ENCODE measurements around the gene GTF2F2.

The GTF2F2 gene

GRCh38 chr13:45132369-45133064 is 12.2 kb downstream of the GTF2F2 start:
- DNase-seq: no peak

- no peak for DNase-seq
Observed at GRCh38 chr13:45133396-45134118, 13.2 kb downstream of the GTF2F2 start.

GRCh38 chr13:45136741-45137504 is 16.6 kb downstream of the GTF2F2 start:
- DNase-seq: no peak

GRCh38 chr13:45137526-45137925 is 17.2 kb downstream of the GTF2F2 start:
- DNase-seq: no peak

- no peak for DNase-seq
Observed at GRCh38 chr13:45138282-45138681, 18.0 kb downstream of the GTF2F2 start.

GRCh38 chr13:45141369-45141768 is 21.1 kb downstream of the GTF2F2 start:
- DNase-seq: no peak

GRCh38 chr13:45142440-45143345 is 22.4 kb downstream of the GTF2F2 start:
- no peak for DNase-seq

- DNase-seq: no peak
Observed at GRCh38 chr13:45143346-45143751, 23.0 kb downstream of the GTF2F2 start.

- no peak for DNase-seq
Observed at GRCh38 chr13:45149964-45150363, 29.7 kb downstream of the GTF2F2 start.

GRCh38 chr13:45156565-45157361 is 36.5 kb downstream of the GTF2F2 start:
- DNase-seq: no peak

- no peak for DNase-seq
Observed at GRCh38 chr13:45162194-45162593, 41.9 kb downstream of the GTF2F2 start.

GRCh38 chr13:45162821-45163220 is 42.5 kb downstream of the GTF2F2 start:
- no peak for DNase-seq

- no peak for DNase-seq
Observed at GRCh38 chr13:45166858-45167257, 46.5 kb downstream of the GTF2F2 start.

GRCh38 chr13:45167611-45168554 is 47.6 kb downstream of the GTF2F2 start:
- no peak for DNase-seq

- DNase-seq: no peak
Observed at GRCh38 chr13:45168555-45168930, 48.2 kb downstream of the GTF2F2 start.

- no peak for DNase-seq
Observed at GRCh38 chr13:45174478-45174877, 54.2 kb downstream of the GTF2F2 start.

- no peak for DNase-seq
Observed at GRCh38 chr13:45178349-45179162, 58.2 kb downstream of the GTF2F2 start.

- DNase-seq: no peak
Observed at GRCh38 chr13:45179428-45179827, 59.1 kb downstream of the GTF2F2 start.

GRCh38 chr13:45180303-45180702 is 60.0 kb downstream of the GTF2F2 start:
- DNase-seq: no peak
